HG02759 (cell line): ENCODE data around the gene SLC44A1.

Experiments used
- ATAC-seq: cut with Tn5 transposase; IDR thresholded peaks from one replicate; pipeline ENCODE4 v1.9.1; 2021; ENCODE audit warnings: mild to moderate bottlenecking, moderate library complexity; ENCODE audit not compliant: unreplicated experiment

SLC44A1 gene

GRCh38 chr9:105376893-105377292 is 132.4 kb downstream of the SLC44A1 start:
- ATAC-seq, result no peak

GRCh38 chr9:105385381-105385985 is 141.0 kb downstream of the SLC44A1 start:
- peak; percentile 99 for ATAC-seq

GRCh38 chr9:105389796-105390195 is 145.3 kb downstream of the SLC44A1 start:
- no peak for ATAC-seq

GRCh38 chr9:105390871-105391270 is 146.4 kb downstream of the SLC44A1 start:
- ATAC-seq, result no peak

GRCh38 chr9:105391288-105391687 is 146.8 kb downstream of the SLC44A1 start:
- no peak for ATAC-seq

- ATAC-seq, result no peak
Observed at GRCh38 chr9:105392531-105392930, 148.1 kb downstream of the SLC44A1 start.

- ATAC-seq, result no peak
Observed at GRCh38 chr9:105393576-105394344, 149.3 kb downstream of the SLC44A1 start.

- no peak for ATAC-seq
Observed at GRCh38 chr9:105396441-105396840, 152.0 kb downstream of the SLC44A1 start.

- ATAC-seq, result no peak
Observed at GRCh38 chr9:105396901-105397300, 152.4 kb downstream of the SLC44A1 start.

- ATAC-seq, result no peak
Observed at GRCh38 chr9:105399117-105399516, 154.7 kb downstream of the SLC44A1 start.

GRCh38 chr9:105401651-105402050 is 157.2 kb downstream of the SLC44A1 start:
- ATAC-seq, result no peak

GRCh38 chr9:105403552-105404248 is 159.2 kb downstream of the SLC44A1 start:
- no peak for ATAC-seq

GRCh38 chr9:105405514-105406131 is 161.2 kb downstream of the SLC44A1 start:
- ATAC-seq, result peak; percentile 95

GRCh38 chr9:105406369-105406768 is 161.9 kb downstream of the SLC44A1 start:
- no peak for ATAC-seq

- no peak for ATAC-seq
Observed at GRCh38 chr9:105413525-105413924, 169.1 kb downstream of the SLC44A1 start.

- ATAC-seq, result peak; percentile 69
Observed at GRCh38 chr9:105414947-105415661, 170.7 kb downstream of the SLC44A1 start.

- no peak for ATAC-seq
Observed at GRCh38 chr9:105415662-105415980, 171.2 kb downstream of the SLC44A1 start.

- ATAC-seq, result peak; percentile 68
Observed at GRCh38 chr9:105416840-105417239, 172.4 kb downstream of the SLC44A1 start.

GRCh38 chr9:105418588-105419500 is 174.4 kb downstream of the SLC44A1 start:
- no peak for ATAC-seq
